VCaP (cell line): ENCODE results near the gene ANTXR2.

Experiments used
- H3K27ac ChIP-seq: fragments of 450-650 bp; 2 replicates; pipeline ENCODE4 v1.5.1; 2017
- CTCF ChIP-seq: fragments of 450-650 bp; conservative IDR thresholded peaks from 2 replicates; pipeline ENCODE4 v1.5.1; 2017; ENCODE audit warnings: mild to moderate bottlenecking, moderate library complexity

ANTXR2 gene

GRCh38 chr4:80091688-80092087, 18.7 kb upstream of the ANTXR2 start:
- TF ChIP-seq CTCF, result no peak
- H3K27ac ChIP-seq, result no peak overlapping the region

DNA sequence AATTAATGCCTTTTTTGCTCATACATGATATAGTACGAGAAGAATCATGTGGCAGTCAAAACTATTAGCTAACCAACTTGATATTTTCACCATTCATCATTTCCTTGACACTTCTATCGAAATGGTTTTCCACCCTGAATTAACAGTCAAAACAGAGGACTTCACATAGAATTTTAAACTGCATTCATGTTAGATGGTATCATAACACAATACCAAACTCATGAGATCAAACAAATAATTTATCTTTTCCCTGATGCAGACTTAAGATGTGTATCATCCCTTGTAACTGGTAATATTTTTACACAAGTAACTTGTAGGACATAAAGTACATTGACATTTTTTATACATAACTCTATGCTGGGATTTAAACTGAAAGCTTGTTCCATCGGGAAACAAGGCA, 18.2 kb upstream of the ANTXR2 start:
- TF ChIP-seq CTCF, result no peak
- H3K27ac ChIP-seq, result no peak overlapping the region

- no peak for TF ChIP-seq CTCF
- no peak overlapping the region for H3K27ac ChIP-seq
Observed at GRCh38 chr4:80090090-80090489, 17.1 kb upstream of the ANTXR2 start.

DNA sequence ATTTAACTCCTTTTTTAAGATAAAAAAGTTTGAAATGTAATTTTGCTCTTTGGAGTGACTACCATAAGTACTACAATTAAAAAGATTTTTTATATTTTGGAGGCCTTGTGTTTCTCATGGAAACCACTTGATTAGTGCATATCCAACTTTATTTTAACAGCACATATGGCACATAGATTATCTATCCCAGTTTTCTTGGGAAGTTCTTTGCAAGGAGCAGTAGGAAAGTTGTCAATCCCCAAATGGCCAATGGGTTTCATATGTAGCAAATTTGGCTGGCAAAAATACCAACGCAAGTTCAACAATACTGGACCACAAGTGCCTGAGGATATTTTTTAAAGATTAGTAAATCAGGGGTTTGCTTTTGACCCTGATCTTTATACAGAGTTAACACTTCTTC, 15.4 kb upstream of the ANTXR2 start:
- TF ChIP-seq CTCF, result no peak
- H3K27ac ChIP-seq, result no peak overlapping the region

GRCh38 chr4:80086296-80086695, 13.3 kb upstream of the ANTXR2 start:
- no peak for TF ChIP-seq CTCF
- no peak overlapping the region for H3K27ac ChIP-seq

DNA sequence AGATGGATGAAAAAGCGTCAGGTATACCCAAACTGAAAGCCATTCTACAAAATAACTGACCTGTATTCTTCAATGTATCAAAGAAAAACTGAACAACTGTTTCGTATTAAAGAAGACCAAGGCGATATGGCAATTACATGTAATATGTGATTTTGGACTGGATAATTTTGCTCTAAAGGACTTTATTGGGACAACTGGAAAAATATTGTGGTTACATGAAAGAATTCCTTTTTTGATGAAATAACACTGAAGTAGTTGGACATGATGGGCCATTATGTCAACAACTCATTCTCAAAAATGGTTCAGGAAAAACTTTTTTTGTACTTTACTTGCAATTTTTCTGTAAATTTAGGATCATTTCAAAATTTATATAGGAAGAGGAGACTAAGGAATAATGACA, 12.1 kb upstream of the ANTXR2 start:
- no peak for TF ChIP-seq CTCF
- H3K27ac ChIP-seq, result no peak overlapping the region

DNA sequence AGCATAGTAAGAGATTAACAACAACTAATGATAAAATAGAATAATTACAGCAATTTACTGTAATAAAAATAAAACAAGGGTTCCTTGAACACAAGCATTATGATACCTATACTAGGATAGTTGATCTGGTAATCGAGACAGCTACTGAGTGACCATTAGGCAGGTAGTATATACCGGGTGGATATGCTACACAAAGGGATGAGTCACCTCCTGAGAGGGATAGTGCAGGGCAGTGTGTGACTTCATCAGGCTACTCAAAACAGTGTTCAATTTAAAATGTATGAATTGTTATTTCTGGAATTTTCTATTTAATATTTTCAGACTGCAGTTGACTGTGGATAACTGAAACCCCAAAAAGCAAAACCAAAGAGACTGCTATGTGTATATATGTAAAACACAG, 9.7 kb upstream of the ANTXR2 start:
- no peak overlapping the region for H3K27ac ChIP-seq
- no peak for TF ChIP-seq CTCF

GRCh38 chr4:80081566-80081965, 8.5 kb upstream of the ANTXR2 start:
- no peak for TF ChIP-seq CTCF
- no peak overlapping the region for H3K27ac ChIP-seq
